ENCODE data around the gene ELAC1.

ELAC1 gene

GRCh38 chr18:51006948-51007789, 39.3 kb downstream of the ELAC1 start:
- no peak for TF ChIP-seq CTCF (IDR thresholded peaks at IDR 0.05; ENCODE audit: insufficient read depth, missing control alignments)
- FAIRE-seq = no peak
- no peak for DNase-seq (ENCODE audit: insufficient read length, low spot score)

GRCh38 chr18:51007790-51008139, 39.9 kb downstream of the ELAC1 start:
- DNase-seq (ENCODE audit: insufficient read length, low spot score) (no peak), FAIRE-seq (no peak)
- TF ChIP-seq CTCF (IDR thresholded peaks at IDR 0.05; ENCODE audit: insufficient read depth, missing control alignments) = no peak

GRCh38 chr18:51009072-51009471, 41.2 kb downstream of the ELAC1 start:
- FAIRE-seq (peak; percentile 16), DNase-seq (ENCODE audit: insufficient read length, low spot score) (no peak)
- no peak for TF ChIP-seq CTCF (IDR thresholded peaks at IDR 0.05; ENCODE audit: insufficient read depth, missing control alignments)

- TF ChIP-seq CTCF (IDR thresholded peaks at IDR 0.05; ENCODE audit: insufficient read depth, missing control alignments) = no peak
- FAIRE-seq (no peak), DNase-seq (ENCODE audit: insufficient read length, low spot score) (no peak)
Measured at GRCh38 chr18:51010218-51010617, 42.4 kb downstream of the ELAC1 start.

- DNase-seq (ENCODE audit: insufficient read length, low spot score) (no peak), FAIRE-seq (no peak)
- no peak for TF ChIP-seq CTCF (IDR thresholded peaks at IDR 0.05; ENCODE audit: insufficient read depth, missing control alignments)
Measured at GRCh38 chr18:51011709-51012108, 43.9 kb downstream of the ELAC1 start.

GRCh38 chr18:51012441-51012840, 44.6 kb downstream of the ELAC1 start:
- no peak for TF ChIP-seq CTCF (IDR thresholded peaks at IDR 0.05; ENCODE audit: insufficient read depth, missing control alignments)
- no peak for FAIRE-seq
- no peak for DNase-seq (ENCODE audit: insufficient read length, low spot score)

GRCh38 chr18:51013259-51013658, 45.4 kb downstream of the ELAC1 start:
- DNase-seq (ENCODE audit: insufficient read length, low spot score) (no peak), FAIRE-seq (no peak)
- no peak for TF ChIP-seq CTCF (IDR thresholded peaks at IDR 0.05; ENCODE audit: insufficient read depth, missing control alignments)
